WI38 (cell line): Measurements from ENCODE around the gene HDGFL2.

ENCODE experiments used
- H3K4me3 ChIP-seq: 2 replicates; pipeline ENCODE4 v1.5.1; 2011; ENCODE audit warnings: low read depth, mild to moderate bottlenecking, control low read depth, low read length
- TF ChIP-seq, protein P1 (sequence below): IDR thresholded peaks from 2 replicates; pipeline ENCODE4 v1.5.1; 2012; ENCODE audit warnings: low read depth, mild to moderate bottlenecking, control low read depth, low read length

Gene HDGFL2

DNA sequence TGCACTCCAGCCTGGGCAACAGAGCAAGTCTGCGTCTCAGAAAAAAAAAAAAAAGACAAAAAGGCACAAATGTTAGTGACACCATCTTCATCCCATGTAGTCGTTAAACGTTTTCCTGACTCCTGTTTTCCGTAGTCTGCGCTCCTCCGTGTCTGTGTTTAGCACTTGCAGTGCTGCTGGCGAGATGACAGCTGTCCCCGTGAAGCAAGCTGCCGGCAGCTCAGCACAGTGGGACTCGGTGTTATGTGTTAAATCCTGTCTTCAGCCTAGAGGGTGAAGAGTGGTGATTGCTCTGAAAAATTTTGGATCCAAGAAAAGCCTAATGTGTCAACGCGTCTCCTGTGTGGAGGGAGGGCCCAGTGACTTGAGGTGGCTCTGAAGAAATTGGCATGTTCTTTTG lies 32.9 kb upstream of the HDGFL2 start:
- TF ChIP-seq, protein P1, sequence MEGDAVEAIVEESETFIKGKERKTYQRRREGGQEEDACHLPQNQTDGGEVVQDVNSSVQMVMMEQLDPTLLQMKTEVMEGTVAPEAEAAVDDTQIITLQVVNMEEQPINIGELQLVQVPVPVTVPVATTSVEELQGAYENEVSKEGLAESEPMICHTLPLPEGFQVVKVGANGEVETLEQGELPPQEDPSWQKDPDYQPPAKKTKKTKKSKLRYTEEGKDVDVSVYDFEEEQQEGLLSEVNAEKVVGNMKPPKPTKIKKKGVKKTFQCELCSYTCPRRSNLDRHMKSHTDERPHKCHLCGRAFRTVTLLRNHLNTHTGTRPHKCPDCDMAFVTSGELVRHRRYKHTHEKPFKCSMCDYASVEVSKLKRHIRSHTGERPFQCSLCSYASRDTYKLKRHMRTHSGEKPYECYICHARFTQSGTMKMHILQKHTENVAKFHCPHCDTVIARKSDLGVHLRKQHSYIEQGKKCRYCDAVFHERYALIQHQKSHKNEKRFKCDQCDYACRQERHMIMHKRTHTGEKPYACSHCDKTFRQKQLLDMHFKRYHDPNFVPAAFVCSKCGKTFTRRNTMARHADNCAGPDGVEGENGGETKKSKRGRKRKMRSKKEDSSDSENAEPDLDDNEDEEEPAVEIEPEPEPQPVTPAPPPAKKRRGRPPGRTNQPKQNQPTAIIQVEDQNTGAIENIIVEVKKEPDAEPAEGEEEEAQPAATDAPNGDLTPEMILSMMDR, result no peak

DNA sequence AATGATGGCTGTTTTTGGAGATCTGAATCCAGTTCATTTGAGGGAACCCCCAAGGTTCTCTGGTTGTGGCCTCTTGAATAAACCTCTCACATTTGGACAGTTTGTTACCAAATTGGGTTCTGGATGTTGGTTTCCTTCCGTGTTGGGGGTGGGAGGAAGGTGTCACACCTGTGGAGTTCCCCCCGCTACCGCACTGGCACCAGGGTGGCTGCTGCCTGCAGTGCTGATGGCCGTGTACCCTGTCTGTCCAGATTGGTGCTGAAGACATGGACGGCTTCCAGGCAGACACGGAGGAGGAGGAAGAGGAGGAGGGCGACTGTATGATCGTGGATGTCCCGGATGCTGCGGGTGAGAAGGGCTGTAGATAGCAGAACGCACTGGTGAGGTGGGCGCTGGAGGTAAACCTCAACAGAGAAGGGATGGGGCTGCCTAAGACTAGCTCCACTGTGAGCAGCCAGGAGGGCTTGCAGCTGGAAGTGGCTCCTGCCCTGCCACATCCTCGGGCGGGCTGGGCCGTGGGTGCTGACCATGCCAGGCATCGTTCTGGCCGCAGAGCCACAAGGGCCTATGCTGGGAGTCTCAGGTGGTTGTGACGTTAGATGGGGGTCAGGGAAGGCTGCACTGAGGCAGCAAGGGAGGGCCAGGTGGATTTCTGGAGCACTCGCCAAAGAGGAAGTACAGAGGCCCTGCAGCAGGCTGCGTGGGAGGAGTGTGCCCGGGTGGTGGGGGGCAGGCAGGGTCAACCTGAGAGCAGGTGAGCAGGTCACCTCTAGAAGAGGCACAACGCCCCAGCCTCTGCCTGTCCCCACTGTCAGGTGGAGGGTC lies 29.9 kb upstream of the HDGFL2 start:
- H3K4me3 ChIP-seq, result no peak overlapping the region

More for the DNA sequence above, 32.9 kb upstream of the HDGFL2 start:
- no peak overlapping the region for H3K4me3 ChIP-seq

DNA sequence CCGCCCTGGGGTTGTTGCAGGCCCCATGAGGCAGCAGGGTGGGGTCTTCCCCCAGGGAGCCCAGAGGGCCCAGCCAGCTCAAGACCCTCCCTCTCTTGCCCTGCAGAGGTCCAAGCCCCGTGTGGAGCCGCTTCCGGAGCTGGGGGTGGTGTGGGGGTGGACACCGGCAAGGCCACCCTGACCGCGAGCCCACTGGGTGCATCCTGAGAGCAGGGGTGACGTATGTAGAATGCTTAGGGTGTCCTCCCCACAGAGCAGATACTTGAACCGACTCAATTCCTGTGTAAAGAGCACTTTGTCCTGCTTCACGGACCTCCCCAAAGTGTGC lies 29.3 kb upstream of the HDGFL2 start:
- TF ChIP-seq, protein P1, result no peak
- H3K4me3 ChIP-seq, result no peak overlapping the region

More for the DNA sequence above, 29.9 kb upstream of the HDGFL2 start:
- TF ChIP-seq, protein P1, result no peak

DNA sequence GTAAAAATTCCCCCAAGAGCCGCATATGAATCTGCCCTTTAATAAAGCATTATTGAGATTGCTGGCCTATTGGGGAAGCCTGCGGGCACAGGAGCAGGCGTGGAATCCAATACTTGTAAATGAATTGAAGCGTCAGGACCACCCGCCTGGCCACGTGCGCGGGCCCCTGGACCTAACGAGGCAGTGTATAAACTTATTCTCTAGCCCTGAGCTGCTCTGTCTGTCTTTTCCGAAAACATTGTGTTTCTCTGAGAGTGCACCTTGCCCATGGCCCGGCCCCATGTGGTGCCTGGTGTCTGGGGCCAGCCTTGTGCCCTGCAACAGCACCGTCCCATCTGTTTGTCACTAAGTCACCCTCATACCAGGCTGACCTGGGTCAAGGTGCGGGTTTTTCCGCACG lies 28.9 kb upstream of the HDGFL2 start:
- TF ChIP-seq, protein P1, result no peak

DNA sequence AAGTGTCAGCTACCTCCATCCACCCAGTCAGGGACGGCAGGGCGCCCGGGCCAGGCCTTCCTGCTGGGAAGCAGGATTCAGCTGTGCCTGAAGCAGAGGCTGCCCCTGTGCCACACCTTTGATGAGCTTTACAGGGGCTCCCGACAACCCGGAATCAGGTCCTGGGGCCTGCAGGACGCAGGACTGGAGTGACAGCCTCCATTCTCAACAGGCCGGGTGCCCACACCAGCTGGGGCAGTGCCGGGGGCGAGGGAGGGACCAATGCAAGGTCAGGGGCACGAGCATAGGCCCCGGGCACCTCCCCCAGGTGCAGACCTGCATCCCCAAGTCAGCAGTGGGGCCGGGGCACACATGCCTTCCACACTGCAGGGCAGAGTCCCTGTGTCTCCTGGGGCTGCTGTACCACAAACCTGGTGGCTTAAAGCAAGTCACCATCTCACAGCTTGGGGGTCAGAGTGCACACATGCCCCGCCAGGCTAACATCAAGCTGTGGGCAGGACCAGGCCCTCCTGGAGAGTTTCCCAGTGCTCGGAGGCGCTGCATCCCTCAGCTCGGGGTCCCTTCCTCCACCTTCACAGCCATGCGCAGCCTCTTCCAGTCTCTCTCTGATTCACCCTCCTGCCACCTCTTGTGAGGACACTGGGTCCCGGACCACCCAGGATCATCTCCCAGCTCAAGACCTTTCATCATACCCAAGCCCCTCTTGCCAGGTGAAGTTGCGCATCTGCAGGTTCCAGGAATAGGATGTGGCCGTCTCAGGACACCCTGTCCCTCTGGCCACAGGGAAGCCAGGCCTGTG lies 27.9 kb upstream of the HDGFL2 start:
- no peak overlapping the region for H3K4me3 ChIP-seq
- TF ChIP-seq, protein P1, result no peak

More for the DNA sequence above, 28.9 kb upstream of the HDGFL2 start:
- no peak overlapping the region for H3K4me3 ChIP-seq

DNA sequence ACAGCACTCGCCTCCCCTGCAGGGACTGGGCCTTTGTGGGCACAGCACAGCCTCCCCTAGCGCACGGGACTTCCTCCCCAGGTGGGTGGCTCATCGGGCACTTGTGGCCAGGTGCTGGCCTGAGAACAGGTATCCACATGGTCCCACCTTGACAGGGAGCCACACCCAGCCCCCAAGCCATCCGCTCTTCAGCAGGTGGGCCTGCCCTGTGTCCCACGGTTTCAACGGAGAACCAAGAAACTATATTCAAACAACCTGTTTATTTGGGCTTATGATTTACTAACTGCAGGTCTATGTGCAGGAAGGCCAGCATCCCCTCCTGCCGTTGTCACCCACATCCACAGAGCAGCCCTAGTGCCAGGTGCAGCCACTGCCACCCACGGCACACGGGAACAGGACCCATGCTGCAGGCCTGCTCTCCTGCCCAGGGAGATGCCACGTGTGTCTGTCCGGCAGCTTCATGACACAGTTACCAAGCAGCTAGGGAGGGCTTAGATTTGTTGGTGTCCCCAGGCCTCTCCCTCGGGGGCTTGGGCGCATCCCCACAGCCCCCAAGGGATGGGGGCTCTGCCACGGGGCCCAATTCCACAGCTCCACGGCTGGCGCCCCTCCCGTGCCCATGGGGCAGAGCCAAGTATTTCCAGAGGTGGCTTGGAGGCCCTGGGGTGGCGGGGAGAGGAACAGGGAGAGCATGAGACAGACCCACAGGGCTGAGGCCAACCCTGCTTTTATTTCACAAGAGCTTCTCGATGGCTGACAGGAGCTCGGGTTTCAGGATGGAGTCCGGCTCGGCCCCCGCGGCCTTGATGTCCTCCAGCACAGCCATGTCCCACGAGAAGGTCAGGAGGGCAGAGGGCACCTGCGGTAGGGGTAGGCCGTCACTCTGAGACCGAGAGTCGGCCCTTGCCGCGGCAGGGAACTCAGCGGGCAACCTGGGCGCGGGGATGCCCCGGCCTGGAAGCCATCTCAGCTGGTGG lies 27.0 kb upstream of the HDGFL2 start:
- H3K4me3 ChIP-seq, result no peak overlapping the region
- TF ChIP-seq, protein P1, result no peak
